Caco-2 (cell line): Measurements from ENCODE around the gene PUSL1. TPM values are rescaled to one million over a fixed set of nuclear protein-coding genes. Genes with fewer than 3 reads are reported as not detected.
"Not testable (repeated sequence)": the region's sequence is repeated elsewhere in the genome, so short reads cannot be mapped to it uniquely, and the experiment has no call there.

Source experiments
- BruUV-seq: library from RNA; stranded (reverse); fragments of 400-500 nt; replicated peaks from 2 replicates; lab custom pipeline; 2021; lab: Mats Ljungman, UMichigan
- CTCF ChIA-PET: fragments of 300-600 bp; sonication (Branson Sonifier 250); formaldehyde crosslinking; loops from one replicate; lab custom pipeline; 2022; ENCODE audit warnings: antibody characterized with exemption; lab: Charles Lee
- POLR2A ChIA-PET: fragments of 300-600 bp; sonication (Branson Sonifier 250); formaldehyde crosslinking; loops from one replicate; lab custom pipeline; 2022; ENCODE audit warnings: antibody characterized with exemption; lab: Charles Lee
- DNase-seq, 2 experiments: peaks; one replicate each; pipeline versions ENCODE4 v3.0.0 to v3.0.0-alpha.2; 2020 to 2022
- H3K27me3 ChIP-seq: replicated peaks from 2 replicates; pipeline ENCODE4 v1.6.0; 2011; ENCODE audit warnings: low read length; ENCODE audit not compliant: control insufficient read depth, insufficient read depth
- H3K36me3 ChIP-seq: 2 replicates; pipeline ENCODE4 v1.5.1; 2011; ENCODE audit warnings: low read length; ENCODE audit not compliant: control insufficient read depth, insufficient read depth
- H3K4me1 ChIP-seq: fragments of 250-450 bp; sonication (Bioruptor Pico); 2 replicates; pipeline ENCODE4 v1.5.1; 2020; ENCODE audit warnings: mild to moderate bottlenecking
- H3K4me3 ChIP-seq: 2 replicates; pipeline ENCODE4 v1.5.1; 2011; ENCODE audit warnings: low read depth, mild to moderate bottlenecking, control low read depth, low read length
- H3K9me3 ChIP-seq: fragments of 250-450 bp; sonication (Bioruptor Pico); 2 replicates; pipeline ENCODE4 v1.5.1; 2020; ENCODE audit warnings: mild to moderate bottlenecking, moderate library complexity
- H3K27ac Mint-ChIP-seq: one replicate; pipeline ENCODE4 v1.8.0; 2022; ENCODE audit warnings: mixed read lengths; ENCODE audit not compliant: unreplicated experiment
- H3K27me3 Mint-ChIP-seq: one replicate; pipeline ENCODE4 v1.8.0; 2022; ENCODE audit warnings: mixed read lengths; ENCODE audit not compliant: insufficient read depth, unreplicated experiment
- H3K36me3 Mint-ChIP-seq: one replicate; pipeline ENCODE4 v1.8.0; 2022; ENCODE audit warnings: mild to moderate bottlenecking, mixed read lengths; ENCODE audit not compliant: insufficient read depth, unreplicated experiment
- H3K4me1 Mint-ChIP-seq: one replicate; pipeline ENCODE4 v1.8.0; 2022; ENCODE audit warnings: low read depth, mixed read lengths; ENCODE audit not compliant: unreplicated experiment
- H3K4me3 Mint-ChIP-seq: one replicate; pipeline ENCODE4 v1.8.0; 2022; ENCODE audit warnings: mild to moderate bottlenecking, moderate library complexity, mixed read lengths; ENCODE audit not compliant: unreplicated experiment
- H3K9me3 Mint-ChIP-seq: one replicate; pipeline ENCODE4 v1.8.0; 2022; ENCODE audit warnings: mixed read lengths; ENCODE audit not compliant: unreplicated experiment
- intact Hi-C: fragments of 100-400 bp; cut with micrococcal nuclease; formaldehyde crosslinking; loops from one replicate; pipeline ENCODE4 v1.10.0; 2022; ENCODE audit not compliant: unreplicated experiment
- total RNA-seq: library from RNA; stranded (reverse); gene quantifications from 2 replicates; pipeline ENCODE4 v1.2.3, GENCODE V29; 2022
- TF ChIP-seq, protein P1 (sequence below), 2 experiments: fragments of 200-600 bp in 1 of 2; IDR thresholded peaks; 1 replicate in 1 of 2; 2 replicates in 1 of 2; pipeline versions ENCODE4 v1.5.1 to v1.8.0; 2011 to 2022; ENCODE audit warnings: antibody characterized with exemption in 1 of 2, control low read depth in 1 of 2, inconsistent platforms in 1 of 2, low read depth in 1 of 2, low read length in 1 of 2, mild to moderate bottlenecking in 1 of 2, moderate library complexity in 1 of 2; ENCODE audit not compliant: insufficient read depth in 1 of 2, severe bottlenecking in 1 of 2, unreplicated experiment in 1 of 2

Gene PUSL1
- total RNA-seq, 1 experiment from 2014 or later: 43.8 TPM

GRCh38 chr1:1315435-1315954 is 7.1 kb downstream of the PUSL1 start:
- no TSS peak for BruUV-seq
- TF ChIP-seq, protein P1, sequence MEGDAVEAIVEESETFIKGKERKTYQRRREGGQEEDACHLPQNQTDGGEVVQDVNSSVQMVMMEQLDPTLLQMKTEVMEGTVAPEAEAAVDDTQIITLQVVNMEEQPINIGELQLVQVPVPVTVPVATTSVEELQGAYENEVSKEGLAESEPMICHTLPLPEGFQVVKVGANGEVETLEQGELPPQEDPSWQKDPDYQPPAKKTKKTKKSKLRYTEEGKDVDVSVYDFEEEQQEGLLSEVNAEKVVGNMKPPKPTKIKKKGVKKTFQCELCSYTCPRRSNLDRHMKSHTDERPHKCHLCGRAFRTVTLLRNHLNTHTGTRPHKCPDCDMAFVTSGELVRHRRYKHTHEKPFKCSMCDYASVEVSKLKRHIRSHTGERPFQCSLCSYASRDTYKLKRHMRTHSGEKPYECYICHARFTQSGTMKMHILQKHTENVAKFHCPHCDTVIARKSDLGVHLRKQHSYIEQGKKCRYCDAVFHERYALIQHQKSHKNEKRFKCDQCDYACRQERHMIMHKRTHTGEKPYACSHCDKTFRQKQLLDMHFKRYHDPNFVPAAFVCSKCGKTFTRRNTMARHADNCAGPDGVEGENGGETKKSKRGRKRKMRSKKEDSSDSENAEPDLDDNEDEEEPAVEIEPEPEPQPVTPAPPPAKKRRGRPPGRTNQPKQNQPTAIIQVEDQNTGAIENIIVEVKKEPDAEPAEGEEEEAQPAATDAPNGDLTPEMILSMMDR (IDR thresholded peaks at IDR 0.05; ENCODE audit: insufficient read depth in 1 of 2, low read depth in 1 of 2, low read length in 1 of 2, severe bottlenecking in 1 of 2, unreplicated experiment in 1 of 2): no peak
- Mint-ChIP-seq H3K4me3 (no peak overlapping the region), H3K4me1 (peaks cover 6% of the 10 kb centered on the region), H3K27ac (peak overlapping the region; percentile 49), H3K36me3 (peaks cover 86% of the 10 kb centered on the region), H3K9me3 (no peaks in the 10 kb centered on the region), H3K27me3 (no peaks in the 10 kb centered on the region)
- Histone ChIP-seq H3K27me3 (no peaks in the 10 kb centered on the region), H3K4me1 (no peaks in the 10 kb centered on the region), H3K36me3 (no peaks in the 10 kb centered on the region; the same call in 1 of the 2 replicates), H3K9me3 (no peaks in the 10 kb centered on the region), H3K4me3 (no peak overlapping the region)
- POLR2A ChIA-PET: no interaction called here
- no peak for DNase-seq
- intact Hi-C loops: no loop called here
- CTCF ChIA-PET: no interaction called here

DNA sequence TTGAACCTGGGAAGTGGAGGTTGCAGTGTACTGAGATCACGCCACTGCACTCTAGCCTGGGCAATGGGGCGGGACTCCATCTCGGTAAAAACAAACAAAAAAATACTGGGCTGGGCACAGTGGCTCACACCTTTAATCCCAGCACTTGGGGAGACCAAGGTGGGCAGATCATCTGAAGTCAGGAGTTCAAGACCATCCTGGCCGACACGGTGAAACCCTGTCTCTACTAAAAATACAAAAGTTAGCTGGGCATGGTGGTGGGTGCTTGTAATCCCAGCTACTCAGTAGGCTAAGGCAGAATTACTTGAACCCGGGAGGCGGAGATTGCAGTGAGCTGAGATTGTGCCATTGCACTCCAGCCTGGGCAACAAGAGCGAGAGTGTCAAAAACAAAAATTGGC is 7.8 kb downstream of the PUSL1 start:
- H3K4me1 ChIP-seq, H3K4me1 Mint-ChIP-seq, H3K9me3 ChIP-seq, DNase-seq, H3K27me3 Mint-ChIP-seq, H3K27me3 ChIP-seq, intact Hi-C loops, BruUV-seq, H3K4me3 Mint-ChIP-seq, H3K4me3 ChIP-seq, CTCF ChIA-PET, H3K27ac Mint-ChIP-seq, H3K36me3 ChIP-seq, POLR2A ChIA-PET, H3K9me3 Mint-ChIP-seq: not testable (repeated sequence)
- H3K36me3 Mint-ChIP-seq: peaks cover 85% of the 10 kb centered on the region

GRCh38 chr1:1317420-1317819 is 9.0 kb downstream of the PUSL1 start:
- no peaks in the 10 kb centered on the region for H3K4me1 ChIP-seq
- H3K36me3 Mint-ChIP-seq: peaks cover 85% of the 10 kb centered on the region
- no peaks in the 10 kb centered on the region for H3K9me3 ChIP-seq
- DNase-seq: no peak
- H3K27me3 Mint-ChIP-seq: no peaks in the 10 kb centered on the region
- H3K4me3 ChIP-seq: no peak overlapping the region
- CTCF ChIA-PET: no interaction called here
- H3K9me3 Mint-ChIP-seq: no peaks in the 10 kb centered on the region
- H3K36me3 ChIP-seq: no peaks in the 10 kb centered on the region; the same call in 1 of the 2 replicates
- H3K27ac Mint-ChIP-seq: no peak overlapping the region
- intact Hi-C loops: no loop called here
- TF ChIP-seq, protein P1 (IDR thresholded peaks at IDR 0.05; ENCODE audit: insufficient read depth in 1 of 2, low read depth in 1 of 2, low read length in 1 of 2, severe bottlenecking in 1 of 2, unreplicated experiment in 1 of 2): no peak
- peaks cover 6% of the 10 kb centered on the region for H3K4me1 Mint-ChIP-seq
- TSS peak; percentile 45 for BruUV-seq
- H3K4me3 Mint-ChIP-seq: no peak overlapping the region
- POLR2A ChIA-PET: interaction anchor here (0.7 kb wide), 1 partner anchor 319 kb away, joined by 4 read pairs; no protein-coding TSS in a partner anchor
- no peaks in the 10 kb centered on the region for H3K27me3 ChIP-seq
